Measurements from ENCODE around the gene METTL15.

- no peak for TF ChIP-seq NFRKB (IDR thresholded peaks at IDR 0.05)
- no peak for TF ChIP-seq FOXK2 (IDR thresholded peaks at IDR 0.05)
- TF ChIP-seq BHLHE40 (IDR thresholded peaks at IDR 0.05; ENCODE audit: borderline replicate concordance): no peak
- TF ChIP-seq SP1 (IDR thresholded peaks at IDR 0.05): no peak
- no peak for TF ChIP-seq HDGF (IDR thresholded peaks at IDR 0.05; ENCODE audit: borderline replicate concordance)
- TF ChIP-seq FOXA1 (IDR thresholded peaks at IDR 0.05): no peak
- no peak for TF ChIP-seq ZNF384 (IDR thresholded peaks at IDR 0.05)
- no peak for TF ChIP-seq FOXM1 (IDR thresholded peaks at IDR 0.05; ENCODE audit: borderline replicate concordance)
- TF ChIP-seq PKNOX1 (IDR thresholded peaks at IDR 0.05): no peak
- no peak for TF ChIP-seq SUZ12 (IDR thresholded peaks at IDR 0.05)
- no peak for TF ChIP-seq ARNT (IDR thresholded peaks at IDR 0.05)
Observed at GRCh38 chr11:28342716-28343115, 234.5 kb downstream of the METTL15 start.
